Activated naive CD4-positive, alpha-beta T cell treated with anti-CD3 and anti-CD28 coated beads, Interleukin-2, amount 50 U/mL, for 16 hours (primary cell): Measurements from ENCODE around the gene PPFIA1.
"Not testable (repeated sequence)": the region's sequence is repeated elsewhere in the genome, so short reads cannot be mapped to it uniquely, and the experiment has no call there.

Experiments used
- DNase-seq: peaks from one replicate; pipeline ENCODE4 v3.0.0-alpha.2; 2020

The PPFIA1 gene

DNA sequence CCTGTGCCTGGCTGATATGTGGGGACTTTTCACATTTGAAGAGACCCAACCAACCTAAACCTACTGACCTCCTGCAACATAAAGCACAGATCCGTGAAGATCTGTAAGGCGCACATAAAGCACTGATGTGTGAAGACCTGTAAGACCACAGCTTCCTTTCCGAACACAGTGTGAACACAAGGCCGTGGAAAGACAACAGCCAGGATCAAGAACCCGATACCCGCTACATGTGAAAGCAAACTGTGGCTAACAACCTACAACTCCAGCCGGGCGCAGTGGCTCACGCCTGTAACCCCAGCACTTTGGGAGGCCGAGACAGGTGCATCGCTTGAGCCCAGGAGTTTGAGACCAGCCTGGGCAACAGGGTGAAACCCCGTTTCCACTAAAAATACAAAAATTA lies 17.6 kb upstream of the PPFIA1 start:
- no peak for DNase-seq

DNA sequence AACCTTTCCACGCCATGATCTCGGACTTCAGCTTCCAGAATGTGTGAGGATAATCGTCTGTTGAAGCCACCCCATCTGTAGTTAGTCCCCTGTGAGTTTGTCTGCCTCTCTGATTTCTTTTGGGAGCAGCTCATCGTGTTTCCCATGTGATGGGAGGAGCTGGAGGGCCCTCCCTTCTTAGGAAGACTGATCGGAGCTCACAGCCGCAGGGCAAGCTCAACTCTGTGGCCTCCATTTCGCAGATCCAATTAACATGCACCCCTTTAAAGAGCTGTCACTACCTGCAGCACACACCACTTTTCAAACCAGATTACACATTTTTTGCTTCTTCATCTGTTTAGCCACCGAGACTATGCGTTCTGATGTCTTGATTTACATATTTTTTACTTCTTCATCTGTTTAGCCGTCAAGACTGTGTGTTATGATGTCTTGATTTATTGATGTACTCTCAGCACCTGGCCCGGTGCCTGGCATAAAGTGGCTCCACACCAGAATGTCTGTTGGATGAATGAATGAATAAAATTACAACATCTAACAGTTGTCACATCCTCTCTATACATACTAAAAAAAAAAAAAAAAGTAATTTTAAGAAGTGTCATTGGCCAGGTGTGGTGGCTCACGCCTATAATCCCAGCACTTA lies 14.9 kb upstream of the PPFIA1 start:
- no peak for DNase-seq

DNA sequence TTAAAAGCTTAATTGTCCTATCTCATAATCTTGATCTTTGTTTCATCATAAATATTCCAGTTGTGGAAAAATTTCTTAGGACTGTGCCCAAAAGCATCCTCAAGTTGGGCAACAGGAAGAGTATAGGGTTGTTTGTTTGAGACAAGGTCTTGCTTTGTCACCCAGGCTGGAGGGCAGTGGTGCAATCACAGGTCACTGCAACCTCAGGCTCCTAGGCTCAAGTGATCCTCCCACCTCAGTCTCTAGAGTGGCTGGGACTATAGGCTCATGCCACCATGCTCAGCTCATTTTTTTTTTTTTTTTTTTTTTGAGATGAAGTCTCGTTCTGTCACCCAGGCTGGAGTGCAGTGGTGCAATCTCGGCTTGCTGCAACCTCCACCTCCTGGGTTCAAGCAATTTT lies 11.4 kb upstream of the PPFIA1 start:
- DNase-seq: not testable (repeated sequence)

DNA sequence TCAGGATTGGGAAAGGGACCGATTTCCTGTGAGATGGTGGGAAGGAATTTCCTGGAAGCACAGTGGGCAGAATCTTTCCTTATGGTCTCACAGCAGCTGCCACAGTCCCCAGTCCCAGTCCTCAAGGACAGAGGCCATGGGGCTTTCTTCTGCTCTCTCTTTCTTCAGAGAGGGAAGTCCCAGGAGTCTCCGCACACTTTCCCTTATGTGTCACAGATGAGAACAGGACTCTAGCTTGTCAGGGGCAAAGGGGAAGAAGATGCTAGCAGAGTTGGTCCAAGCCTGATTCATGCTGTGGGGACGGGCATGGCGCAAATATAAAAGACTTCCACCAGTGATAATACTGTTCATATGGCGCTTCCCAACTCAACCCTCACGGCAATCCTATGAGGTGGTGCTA lies 7.5 kb upstream of the PPFIA1 start:
- DNase-seq: no peak

DNA sequence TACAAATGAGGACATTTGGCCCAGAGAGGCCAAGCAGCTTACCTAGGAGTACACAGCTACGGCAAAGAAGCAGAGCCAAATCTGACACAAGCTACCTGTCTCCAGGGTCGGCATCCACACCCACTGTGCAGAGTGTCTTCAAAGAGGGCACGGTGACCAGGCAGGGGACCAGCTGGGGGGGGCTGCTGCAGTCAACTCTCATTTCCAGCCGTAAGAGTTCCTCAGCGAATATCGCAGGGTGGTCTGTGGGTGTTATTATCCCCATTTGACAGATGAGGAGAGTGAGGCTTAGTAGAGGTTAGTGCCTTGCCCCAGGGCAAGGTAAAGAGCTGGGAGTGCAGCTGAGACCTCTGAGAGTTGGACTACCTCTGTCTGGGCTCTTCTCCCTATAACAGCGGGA lies 7.1 kb upstream of the PPFIA1 start:
- DNase-seq: no peak

DNA sequence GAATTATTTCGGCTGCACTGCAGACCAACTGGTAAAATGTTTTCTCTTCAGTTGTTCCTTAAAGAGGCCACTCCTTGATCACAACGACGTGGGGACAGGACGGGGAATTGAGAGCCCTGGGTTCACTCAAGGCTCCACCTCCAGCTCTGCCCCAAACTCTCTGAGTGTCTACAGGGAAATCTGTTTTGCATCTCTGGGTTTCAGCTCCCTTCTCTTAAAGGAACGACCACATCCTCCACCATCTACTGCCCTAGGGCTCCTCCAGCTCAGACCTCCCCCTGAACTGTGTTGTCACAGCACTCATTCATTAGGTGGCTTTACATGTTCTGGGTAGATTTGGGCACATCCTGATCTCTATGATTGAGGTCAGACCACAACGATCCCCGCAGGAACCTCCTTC lies 5.1 kb upstream of the PPFIA1 start:
- no peak for DNase-seq

DNA sequence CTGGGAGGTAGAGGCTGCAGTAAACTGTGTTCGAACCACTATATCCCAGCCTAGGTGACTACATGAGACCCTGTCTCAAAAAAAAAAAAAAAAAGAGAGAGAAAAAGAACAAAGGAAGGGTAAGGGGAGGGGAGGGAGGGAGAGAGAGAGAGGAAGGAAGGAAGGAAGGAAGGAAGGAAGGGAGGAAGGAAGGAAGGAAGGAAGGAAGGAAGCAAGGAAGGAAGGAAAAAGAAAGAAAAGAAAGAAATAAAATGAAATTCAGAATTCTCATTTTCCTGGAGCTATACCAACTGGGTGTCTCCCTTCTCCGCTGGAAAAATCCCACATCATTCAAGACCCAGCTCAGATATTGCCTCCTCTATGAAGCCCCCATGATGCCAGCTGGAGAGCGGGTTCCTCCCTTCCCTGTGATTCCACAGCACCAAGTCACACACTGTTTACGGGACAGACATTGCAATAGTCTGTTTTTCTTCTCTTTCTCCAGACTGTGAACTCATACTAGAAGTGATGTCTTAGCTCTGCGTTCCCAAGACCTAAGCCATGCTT lies 3.0 kb upstream of the PPFIA1 start:
- DNase-seq: no peak

DNA sequence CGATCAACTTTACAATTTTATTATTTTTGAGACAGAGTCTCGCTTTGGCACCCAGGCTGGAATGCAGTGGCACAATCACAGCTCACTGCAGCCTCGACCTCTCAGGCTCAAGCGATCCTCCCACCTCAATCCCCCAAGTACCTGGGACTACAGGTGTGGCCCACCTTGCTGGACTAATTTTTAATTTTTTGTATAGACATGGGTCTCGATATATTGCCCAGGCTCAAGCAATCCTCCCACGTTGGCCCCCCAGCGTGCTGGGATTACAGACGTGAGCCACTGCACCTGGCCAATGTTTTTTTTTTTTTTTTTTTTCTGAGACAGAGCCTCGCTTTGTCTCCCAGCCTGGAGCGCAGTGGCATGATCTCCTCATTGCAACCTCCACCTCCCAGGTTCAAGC lies 2.0 kb upstream of the PPFIA1 start:
- DNase-seq: no peak

DNA sequence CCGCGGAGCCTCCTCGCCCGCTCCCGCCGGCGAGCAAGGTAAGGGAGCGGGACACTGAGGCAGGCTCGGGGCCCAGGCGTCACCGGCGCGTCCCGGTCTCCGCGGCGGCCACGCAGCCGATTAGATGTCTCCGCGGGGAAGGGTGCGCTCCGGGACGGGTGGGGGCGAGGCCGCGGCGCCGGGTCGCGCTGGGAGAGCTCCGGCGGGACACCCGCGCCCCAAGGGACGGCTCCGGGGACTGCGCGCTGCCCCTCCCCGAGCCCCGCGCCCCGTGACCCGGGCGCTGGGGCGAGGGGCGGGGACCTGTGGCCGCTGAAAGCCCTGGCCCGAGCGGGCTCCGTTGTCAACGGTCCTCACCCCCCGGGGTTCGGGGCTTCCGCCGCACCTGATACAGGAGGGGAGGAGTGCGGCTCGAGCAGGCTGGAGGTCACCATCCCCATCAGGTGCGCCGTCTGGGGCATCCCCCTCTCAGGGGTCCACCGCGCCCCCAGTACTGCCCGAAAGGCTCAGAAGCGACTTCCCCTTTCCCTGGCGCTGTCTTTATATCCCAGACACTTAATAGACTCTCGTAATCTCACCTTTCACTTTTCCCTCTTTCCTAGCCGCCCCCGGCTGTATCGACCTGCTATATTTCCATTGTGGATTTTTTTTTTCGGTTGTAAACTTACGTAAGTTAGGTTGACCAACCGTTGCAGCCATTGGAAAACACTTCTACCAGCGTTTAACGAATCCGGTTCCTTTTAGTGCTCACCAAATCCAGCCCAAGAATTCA lies 573 bp downstream of the PPFIA1 start:
- DNase-seq: peak; percentile 54

DNA sequence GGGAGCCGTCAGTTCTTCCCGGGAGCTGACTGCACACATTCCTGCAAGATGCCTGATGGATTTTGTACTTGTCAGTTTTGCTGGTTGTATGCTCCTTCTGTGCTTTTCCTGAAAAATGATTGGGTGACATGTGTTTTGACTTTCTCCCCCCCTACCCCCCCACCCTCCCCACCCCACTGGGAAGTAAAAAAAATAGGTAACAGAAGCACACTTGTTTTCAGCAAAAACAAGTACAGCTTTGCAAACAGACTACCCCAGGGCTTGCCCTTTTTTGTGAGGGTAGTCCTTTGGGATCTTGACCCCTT lies 1.1 kb downstream of the PPFIA1 start:
- DNase-seq: no peak

DNA sequence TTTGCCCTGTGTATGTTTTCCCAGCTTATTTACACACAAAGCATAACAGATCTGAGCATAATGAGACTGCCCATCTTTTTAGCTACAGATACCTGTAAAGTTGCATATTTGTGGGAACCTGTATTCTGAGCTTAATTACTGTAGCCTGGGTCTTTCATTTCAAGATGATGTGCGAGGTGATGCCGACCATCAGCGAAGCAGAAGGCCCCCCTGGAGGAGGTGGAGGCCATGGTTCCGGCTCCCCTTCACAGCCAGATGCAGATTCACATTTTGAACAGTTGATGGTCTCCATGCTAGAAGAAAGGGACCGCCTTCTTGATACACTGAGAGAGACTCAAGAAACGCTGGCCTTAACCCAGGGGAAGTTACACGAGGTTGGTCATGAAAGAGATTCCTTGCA lies 1.5 kb downstream of the PPFIA1 start:
- no peak for DNase-seq

DNA sequence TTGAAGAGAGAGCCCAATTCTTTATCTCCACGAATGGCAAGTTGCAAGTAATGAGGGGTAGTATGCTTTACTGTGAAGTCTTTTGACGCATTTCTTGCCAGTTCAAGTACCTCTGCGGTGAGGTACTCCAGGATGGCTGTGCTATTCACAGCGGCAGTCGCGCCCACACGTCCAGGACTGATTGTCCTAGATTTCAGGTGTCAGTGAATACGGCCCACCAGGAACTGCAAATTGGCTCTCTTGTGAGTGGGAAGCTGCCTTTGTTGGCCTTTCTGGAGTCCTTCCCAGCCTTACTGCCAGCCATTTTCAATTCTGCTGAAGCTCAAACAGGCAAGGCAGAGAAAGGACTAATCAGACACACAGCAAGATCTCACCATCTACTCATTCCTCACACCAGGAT lies 8.5 kb downstream of the PPFIA1 start:
- no peak for DNase-seq

DNA sequence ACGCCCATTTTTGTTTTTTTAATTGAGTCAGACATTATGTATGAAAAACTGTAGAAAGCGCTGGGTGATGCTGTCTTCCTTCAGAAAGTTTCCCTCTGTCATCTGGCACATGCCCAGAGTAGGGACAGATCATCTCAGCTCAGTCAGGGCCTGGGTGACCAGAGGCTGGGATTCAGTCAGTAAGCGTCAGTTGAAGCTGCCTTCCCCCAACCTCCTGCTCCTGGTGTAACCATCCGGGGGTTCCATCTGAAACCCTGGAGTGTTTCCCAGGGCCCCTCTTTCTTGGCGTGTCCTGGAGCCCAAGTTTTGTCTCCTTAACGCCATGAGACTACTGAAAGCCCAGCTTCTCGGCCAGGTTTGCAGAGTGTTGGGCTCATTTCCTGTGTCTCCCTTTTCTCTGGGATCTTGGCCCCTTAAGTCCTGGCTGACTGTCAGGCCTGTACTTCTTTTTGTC lies 10.7 kb downstream of the PPFIA1 start:
- DNase-seq: no peak

DNA sequence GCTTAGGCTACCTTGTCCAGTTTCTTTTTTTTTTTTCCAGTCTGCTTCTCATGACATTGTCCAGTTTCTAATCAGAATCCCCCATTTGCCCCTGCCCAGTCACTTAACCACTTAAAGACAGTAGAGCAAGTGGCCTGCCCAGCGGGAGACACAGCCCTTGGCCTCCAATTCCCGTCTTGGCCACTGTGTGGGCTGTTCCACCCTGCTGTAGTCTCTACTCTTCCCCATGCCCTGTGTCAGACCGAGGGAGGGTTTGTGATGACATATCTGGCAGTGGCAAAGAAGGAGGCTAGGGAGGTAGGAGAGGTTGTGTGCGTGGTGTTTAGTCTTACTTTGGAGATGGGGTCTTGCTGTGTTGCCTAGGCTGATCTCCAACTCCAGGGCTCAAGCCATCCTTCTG lies 11.5 kb downstream of the PPFIA1 start:
- no peak for DNase-seq

DNA sequence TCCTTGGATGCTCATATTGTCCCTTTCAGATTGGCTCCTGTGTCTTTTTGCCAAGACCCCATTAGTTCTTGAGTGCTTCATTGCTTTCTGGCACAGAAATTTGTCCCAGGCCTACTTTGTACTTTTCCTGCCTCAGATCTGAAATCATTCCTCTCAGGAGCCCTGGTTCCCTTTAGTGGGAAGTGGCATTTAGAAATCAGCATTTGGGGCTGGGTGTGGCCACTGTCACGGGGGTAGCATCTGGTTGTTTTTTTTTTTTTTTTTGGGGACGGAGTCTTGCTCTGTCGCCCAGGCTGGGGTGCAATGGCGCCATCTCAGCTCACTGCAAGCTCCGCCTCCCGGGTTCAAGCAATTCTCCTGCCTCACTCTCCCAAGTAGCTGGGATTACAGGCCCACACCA lies 18.2 kb downstream of the PPFIA1 start:
- no peak for DNase-seq

DNA sequence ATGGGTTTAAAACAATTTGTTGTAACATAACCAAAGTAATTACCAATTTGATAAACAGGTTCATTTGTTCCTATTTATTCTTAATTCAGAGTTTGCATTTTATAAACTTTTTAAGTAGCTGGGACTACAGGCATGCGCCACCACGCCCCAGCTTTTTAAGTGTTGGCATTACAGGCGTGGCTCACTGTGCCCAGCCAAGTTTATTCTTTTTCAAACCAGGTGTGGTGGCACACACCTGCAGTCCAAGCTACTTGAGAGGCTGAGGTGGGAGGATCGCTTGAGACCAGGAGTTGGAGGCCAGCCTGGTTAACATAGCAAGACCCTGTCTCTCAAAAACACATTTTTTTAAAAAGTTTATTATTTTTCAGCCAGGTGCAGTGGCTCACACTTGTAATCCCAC lies 19.1 kb downstream of the PPFIA1 start:
- DNase-seq: no peak

DNA sequence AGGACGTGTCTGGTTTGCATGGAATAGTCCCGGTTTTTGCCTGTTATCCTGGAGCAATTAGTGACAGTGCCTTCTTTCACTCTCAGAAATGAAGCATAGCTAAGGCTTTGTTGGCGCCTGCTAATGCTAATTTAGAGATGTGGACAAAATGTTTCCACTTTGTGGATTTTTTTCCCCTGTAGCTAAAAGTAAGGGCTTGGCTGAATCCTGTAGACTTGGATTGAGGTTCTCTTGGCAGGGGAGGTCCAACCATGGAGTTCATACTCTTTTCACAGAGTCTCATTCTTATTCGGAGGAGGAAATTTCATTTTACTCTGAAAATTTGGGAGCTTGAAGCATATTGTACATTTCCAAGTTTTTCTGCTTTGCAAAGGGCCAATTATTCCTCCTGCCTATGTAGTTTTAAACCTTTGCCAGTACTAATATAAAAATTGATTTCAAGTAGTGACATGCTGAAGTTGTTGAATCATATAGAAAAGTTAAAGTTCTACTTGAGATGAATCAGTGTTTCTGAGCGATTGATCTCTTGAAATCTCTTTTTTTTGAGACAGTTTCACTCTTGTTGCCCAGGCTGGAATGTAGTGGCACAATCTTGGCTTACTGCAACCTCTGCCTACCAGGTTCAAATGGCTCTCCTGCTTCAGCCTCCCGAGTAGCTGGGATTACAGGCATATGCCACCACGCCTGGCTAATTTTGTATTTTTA lies 20.0 kb downstream of the PPFIA1 start:
- no peak for DNase-seq

DNA sequence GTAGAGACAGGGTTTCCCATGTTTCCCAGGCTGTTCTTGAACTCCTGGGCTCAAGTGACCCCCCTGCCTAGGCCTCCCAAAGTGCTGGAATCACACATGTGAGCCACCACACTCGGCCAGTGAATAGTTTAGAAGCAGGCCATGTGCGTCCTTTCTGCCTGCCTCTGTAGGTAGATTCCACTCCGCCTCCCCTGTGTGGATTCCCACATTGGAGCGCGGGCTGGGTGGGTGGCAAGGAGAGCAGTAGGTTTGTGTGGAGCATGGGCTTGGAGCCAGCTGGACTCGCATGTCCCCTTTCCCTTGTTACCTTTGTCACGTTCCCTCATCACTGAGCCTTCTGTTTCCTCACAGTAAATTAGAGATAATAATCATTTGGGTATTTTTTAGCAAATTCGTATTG lies 21.7 kb downstream of the PPFIA1 start:
- DNase-seq: no peak

DNA sequence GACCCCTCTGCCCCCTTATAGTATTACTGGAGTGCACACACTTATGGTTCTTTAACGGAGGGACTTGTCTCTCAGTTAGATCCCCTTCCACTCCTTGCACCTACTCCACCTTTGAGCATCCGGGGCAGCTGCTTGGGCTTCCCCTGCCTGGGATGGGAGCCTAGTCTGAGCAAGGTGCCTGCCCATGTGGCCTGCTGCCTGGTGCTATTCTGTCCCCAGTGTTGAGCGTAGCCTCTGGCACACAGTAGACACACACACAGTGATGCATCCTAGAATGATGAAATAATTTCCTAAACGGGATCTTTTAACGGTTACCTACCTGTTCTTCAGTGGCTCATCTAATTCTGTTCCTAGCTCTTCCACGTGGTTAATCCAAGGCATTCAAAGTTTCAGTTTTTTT lies 22.4 kb downstream of the PPFIA1 start:
- DNase-seq: no peak

DNA sequence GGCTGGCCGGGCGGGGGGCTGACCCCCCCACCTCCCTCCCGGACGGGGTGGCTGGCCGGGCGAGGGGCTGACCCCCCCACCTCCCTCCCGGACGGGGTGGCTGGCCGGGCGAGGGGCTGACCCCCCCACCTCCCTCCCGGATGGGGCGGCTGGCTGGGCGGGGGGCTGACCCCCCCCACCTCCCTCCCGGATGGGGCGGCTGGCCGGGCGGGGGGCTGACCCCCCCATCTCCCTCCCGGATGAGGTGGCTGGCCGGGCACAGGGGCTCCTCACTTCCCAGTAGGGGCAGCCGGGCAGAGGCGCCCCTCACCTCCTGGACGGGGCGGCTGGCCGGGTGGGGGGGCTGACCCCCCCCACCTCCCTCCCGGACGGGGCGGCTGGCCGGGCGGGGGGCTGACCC lies 24.7 kb downstream of the PPFIA1 start:
- not testable (repeated sequence) for DNase-seq

DNA sequence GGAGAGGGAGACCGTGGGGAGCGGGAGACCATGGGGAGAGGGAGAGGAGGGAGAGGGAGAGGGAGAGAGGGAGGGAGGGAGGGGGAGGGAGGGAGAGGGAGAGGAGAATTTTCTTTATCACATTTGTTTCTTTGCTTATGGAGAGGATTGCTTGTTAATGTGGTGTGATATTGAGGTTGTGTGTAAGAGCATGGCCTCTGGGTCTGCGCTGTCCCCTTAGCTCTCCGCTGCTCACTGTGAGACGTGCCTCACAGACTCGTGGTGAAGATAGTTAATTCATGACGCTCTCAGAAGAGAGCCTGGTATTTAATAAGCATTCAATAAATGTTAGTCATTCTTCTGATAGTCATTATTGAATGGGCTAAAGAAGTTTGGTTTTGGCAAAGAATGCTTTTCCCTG lies 26.2 kb downstream of the PPFIA1 start:
- no peak for DNase-seq

DNA sequence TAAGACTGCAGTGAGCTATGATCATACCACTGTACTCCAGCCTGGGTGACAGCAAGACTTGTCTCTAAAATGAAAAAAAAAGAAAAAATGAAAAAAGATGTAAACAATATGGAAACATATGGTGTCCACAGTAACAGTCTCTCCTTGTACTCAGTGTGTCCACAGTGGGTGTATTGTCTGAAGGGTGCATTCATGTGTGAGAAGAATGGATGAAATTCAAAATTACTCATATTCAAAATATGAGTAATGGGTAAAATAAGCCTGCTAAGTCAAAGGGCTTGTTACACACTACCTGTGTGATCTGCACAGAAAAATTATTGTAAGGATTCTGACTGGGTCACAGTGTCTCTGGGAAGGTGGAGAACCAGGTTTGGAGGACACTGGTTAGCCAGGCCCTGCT lies 26.9 kb downstream of the PPFIA1 start:
- no peak for DNase-seq

DNA sequence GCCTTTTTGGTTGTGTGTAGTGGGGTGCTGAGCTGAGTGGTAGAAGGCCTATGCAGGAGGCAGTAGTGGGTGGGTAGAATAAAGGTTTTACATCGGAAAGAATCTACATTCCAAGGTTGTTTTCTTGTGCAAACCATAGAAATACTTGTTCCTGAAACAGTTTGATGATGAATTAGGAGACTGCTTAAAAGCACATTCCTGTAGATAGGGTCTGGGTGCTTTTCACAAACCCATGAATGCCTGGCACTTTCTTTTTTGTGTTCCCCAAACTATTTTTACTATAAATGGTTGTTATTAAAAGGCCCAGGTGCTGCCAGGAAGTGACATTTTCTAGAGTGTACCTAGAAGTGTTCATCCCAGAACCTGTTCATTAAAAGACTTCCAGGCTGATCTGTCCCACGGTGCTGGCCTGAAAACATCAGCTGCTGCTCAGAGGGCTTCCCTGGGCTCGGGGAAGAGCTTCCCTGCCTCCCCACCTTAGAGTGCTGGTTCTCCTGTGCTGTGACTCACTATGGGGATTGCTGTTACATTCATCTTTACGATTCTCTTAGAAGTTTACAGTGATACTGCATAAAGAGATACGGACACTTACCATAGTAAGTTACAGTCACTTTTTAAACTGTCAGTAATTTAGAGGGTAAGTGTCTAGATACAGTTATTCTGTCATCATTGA lies 27.9 kb downstream of the PPFIA1 start:
- DNase-seq: no peak

DNA sequence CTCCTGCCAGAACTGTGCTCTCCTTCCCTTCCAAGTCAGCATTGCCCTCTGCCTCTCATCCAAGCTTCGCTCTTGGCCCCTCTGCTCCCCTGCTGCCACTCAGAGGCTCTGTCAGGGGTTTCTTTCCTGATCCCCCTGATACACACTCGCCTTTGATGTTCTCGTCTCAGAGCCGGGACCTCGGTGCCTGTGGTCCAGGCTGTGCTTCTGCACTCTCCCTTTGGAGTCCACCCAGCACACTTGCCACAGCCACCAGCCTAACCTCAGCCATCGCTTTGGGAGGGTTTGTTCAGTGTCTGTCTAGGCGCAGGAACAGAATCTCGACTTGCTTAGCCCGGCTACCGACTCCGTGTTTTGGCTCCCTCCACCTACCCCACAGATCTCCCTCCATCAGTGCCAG lies 29.1 kb downstream of the PPFIA1 start:
- no peak for DNase-seq
